ENCODE measurements around the gene MAP3K15.
"Not testable (repeated sequence)": the region's sequence is repeated elsewhere in the genome, so short reads cannot be mapped to it uniquely, and the experiment has no call there.

MAP3K15 gene

DNA sequence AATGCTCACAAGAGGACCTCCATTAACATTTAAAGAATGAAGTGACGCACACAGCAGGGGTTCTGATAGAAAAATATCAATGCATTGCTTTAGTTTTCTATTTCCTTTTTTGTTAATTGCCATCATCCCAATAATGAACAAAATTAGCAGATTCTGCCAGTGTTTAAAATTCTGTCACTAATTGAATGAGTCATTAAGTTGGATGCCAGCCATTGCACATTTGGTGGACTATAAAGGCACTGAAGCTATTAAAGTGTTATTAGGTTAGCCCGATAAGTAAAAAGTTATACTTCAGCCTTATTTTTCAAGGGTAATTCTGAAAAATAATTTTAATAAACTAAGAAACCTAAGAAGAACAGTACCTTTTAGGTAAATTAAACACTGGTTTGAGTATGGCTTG is 53.1 kb downstream of the MAP3K15 start:
- Histone ChIP-seq H3K9ac (no peak overlapping the region), H3K27ac (no peak overlapping the region), H3K4me3 (ENCODE audit: low read depth, low read length) (no peak overlapping the region), H3K36me3 (ENCODE audit: control insufficient read depth, insufficient read depth, low read length) (no peaks in the 10 kb centered on the region), H2AFZ (no peak overlapping the region), H3K79me2 (no peaks in the 10 kb centered on the region), H3K9me3 (ENCODE audit: control insufficient read depth, low read length) (no peaks in the 10 kb centered on the region), H3K4me2 (ENCODE audit: low read length) (no peak overlapping the region), H3K4me1 (no peaks in the 10 kb centered on the region), H3K27me3 (ENCODE audit: control insufficient read depth, insufficient read depth, low read length) (no peaks in the 10 kb centered on the region)
- TF ChIP-seq, protein P1, sequence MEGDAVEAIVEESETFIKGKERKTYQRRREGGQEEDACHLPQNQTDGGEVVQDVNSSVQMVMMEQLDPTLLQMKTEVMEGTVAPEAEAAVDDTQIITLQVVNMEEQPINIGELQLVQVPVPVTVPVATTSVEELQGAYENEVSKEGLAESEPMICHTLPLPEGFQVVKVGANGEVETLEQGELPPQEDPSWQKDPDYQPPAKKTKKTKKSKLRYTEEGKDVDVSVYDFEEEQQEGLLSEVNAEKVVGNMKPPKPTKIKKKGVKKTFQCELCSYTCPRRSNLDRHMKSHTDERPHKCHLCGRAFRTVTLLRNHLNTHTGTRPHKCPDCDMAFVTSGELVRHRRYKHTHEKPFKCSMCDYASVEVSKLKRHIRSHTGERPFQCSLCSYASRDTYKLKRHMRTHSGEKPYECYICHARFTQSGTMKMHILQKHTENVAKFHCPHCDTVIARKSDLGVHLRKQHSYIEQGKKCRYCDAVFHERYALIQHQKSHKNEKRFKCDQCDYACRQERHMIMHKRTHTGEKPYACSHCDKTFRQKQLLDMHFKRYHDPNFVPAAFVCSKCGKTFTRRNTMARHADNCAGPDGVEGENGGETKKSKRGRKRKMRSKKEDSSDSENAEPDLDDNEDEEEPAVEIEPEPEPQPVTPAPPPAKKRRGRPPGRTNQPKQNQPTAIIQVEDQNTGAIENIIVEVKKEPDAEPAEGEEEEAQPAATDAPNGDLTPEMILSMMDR (IDR thresholded peaks at IDR 0.05) = no peak

DNA sequence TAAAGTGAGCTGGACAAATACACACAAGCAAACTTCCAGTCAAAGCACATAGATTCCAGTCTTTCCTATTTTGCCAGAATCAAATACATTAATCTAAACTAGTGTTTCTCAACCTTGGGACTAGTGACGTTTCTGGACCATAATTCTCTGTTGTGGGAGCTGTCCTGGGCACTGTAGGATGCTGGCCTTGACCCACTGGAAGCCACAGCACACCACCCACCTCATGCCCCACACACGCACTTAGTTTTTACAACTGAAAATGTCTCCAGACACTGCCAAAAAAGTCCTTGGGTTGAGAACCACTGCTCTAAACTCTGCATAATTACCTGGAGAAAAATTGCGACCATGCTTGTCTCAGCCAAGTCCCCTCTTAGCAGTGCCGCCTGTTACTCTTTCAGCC is 57.6 kb downstream of the MAP3K15 start:
- no peak overlapping the region for H3K9ac ChIP-seq
- no peak overlapping the region for H3K4me2 ChIP-seq (ENCODE audit: low read length)
- H3K4me1 ChIP-seq = no peaks in the 10 kb centered on the region
- no peak overlapping the region for H2AFZ ChIP-seq
- no peaks in the 10 kb centered on the region for H3K9me3 ChIP-seq (ENCODE audit: control insufficient read depth, low read length)
- TF ChIP-seq, protein P1 (IDR thresholded peaks at IDR 0.05) = no peak
- H3K27ac ChIP-seq = no peak overlapping the region
- H3K27me3 ChIP-seq (ENCODE audit: control insufficient read depth, insufficient read depth, low read length) = no peaks in the 10 kb centered on the region
- H3K36me3 ChIP-seq (ENCODE audit: control insufficient read depth, insufficient read depth, low read length) = no peaks in the 10 kb centered on the region
- H3K4me3 ChIP-seq (ENCODE audit: low read depth, low read length) = no peak overlapping the region
- no peaks in the 10 kb centered on the region for H3K79me2 ChIP-seq

- Histone ChIP-seq H3K36me3 (ENCODE audit: control insufficient read depth, insufficient read depth, low read length) (no peaks in the 10 kb centered on the region), H3K4me3 (ENCODE audit: low read depth, low read length) (no peak overlapping the region), H3K9ac (no peak overlapping the region), H3K27ac (no peak overlapping the region), H2AFZ (no peak overlapping the region), H3K27me3 (ENCODE audit: control insufficient read depth, insufficient read depth, low read length) (no peaks in the 10 kb centered on the region), H3K79me2 (no peaks in the 10 kb centered on the region), H3K9me3 (ENCODE audit: control insufficient read depth, low read length) (no peaks in the 10 kb centered on the region), H3K4me1 (no peaks in the 10 kb centered on the region), H3K4me2 (ENCODE audit: low read length) (no peak overlapping the region)
- TF ChIP-seq, protein P1 (IDR thresholded peaks at IDR 0.05) = no peak
These were observed 67.2 kb downstream of the MAP3K15 start for GRCh38 chrX:19448077-19448476.

- H3K4me1 ChIP-seq = no peaks in the 10 kb centered on the region
These were observed 68.9 kb downstream of the MAP3K15 start for GRCh38 chrX:19446397-19446796.

GRCh38 chrX:19445772-19446171 is 69.5 kb downstream of the MAP3K15 start:
- not testable (repeated sequence) for H3K79me2 ChIP-seq; H3K9me3 ChIP-seq (ENCODE audit: control insufficient read depth, low read length); H3K27ac ChIP-seq

More at GRCh38 chrX:19446397-19446796, 68.9 kb downstream of the MAP3K15 start:
- H3K9me3 ChIP-seq (ENCODE audit: control insufficient read depth, low read length) = no peaks in the 10 kb centered on the region
- H3K4me2 ChIP-seq (ENCODE audit: low read length) = no peak overlapping the region
- H3K36me3 ChIP-seq (ENCODE audit: control insufficient read depth, insufficient read depth, low read length) = no peaks in the 10 kb centered on the region
- TF ChIP-seq, protein P1 (IDR thresholded peaks at IDR 0.05) = no peak
- H2AFZ ChIP-seq = no peak overlapping the region
- no peaks in the 10 kb centered on the region for H3K79me2 ChIP-seq
- H3K9ac ChIP-seq = no peak overlapping the region
- no peak overlapping the region for H3K4me3 ChIP-seq (ENCODE audit: low read depth, low read length)
- no peaks in the 10 kb centered on the region for H3K27me3 ChIP-seq (ENCODE audit: control insufficient read depth, insufficient read depth, low read length)
- no peak overlapping the region for H3K27ac ChIP-seq

More at GRCh38 chrX:19445772-19446171, 69.5 kb downstream of the MAP3K15 start:
- H3K4me1 ChIP-seq; H3K36me3 ChIP-seq (ENCODE audit: control insufficient read depth, insufficient read depth, low read length); H3K27me3 ChIP-seq (ENCODE audit: control insufficient read depth, insufficient read depth, low read length); H3K4me2 ChIP-seq (ENCODE audit: low read length); H2AFZ ChIP-seq; H3K4me3 ChIP-seq (ENCODE audit: low read depth, low read length); H3K9ac ChIP-seq: not testable (repeated sequence)

Measured in parathyroid adenoma (tissue), 2 donors.